Activated T-helper 2 cell treated with anti-CD3 and anti-CD28 coated beads, Interferon-gamma antibody, Interleukin-2, Interleukin-4, amounts not matched to agents 10 μg/mL and 5 μg/mL and 100 μg/mL, durations not matched to agents 14 hours and 24 hours and 36 hours (primary cell): ENCODE results near the gene STAG3. TPM values are rescaled to one million over a fixed set of nuclear protein-coding genes. Genes with fewer than 3 reads are reported as not detected.
A peak's percentile ranks its signal among the peaks of the same experiment; 100 is the strongest.
"Not testable (repeated sequence)": the region's sequence is repeated elsewhere in the genome, so short reads cannot be mapped to it uniquely, and the experiment has no call there.

Experiments used
- DNase-seq: peaks from one replicate; pipeline ENCODE4 v3.0.0; 2021; ENCODE audit warnings: low spot score
- H3K27ac Mint-ChIP-seq: one replicate; pipeline ENCODE4 v1.8.0; 2021; ENCODE audit warnings: mixed read lengths
- H3K27me3 Mint-ChIP-seq: one replicate; pipeline ENCODE4 v1.8.0; 2021; ENCODE audit warnings: low read depth, mixed read lengths
- H3K36me3 Mint-ChIP-seq: one replicate; pipeline ENCODE4 v1.8.0; 2021; ENCODE audit warnings: low read depth, mixed read lengths
- H3K4me1 Mint-ChIP-seq: one replicate; pipeline ENCODE4 v1.8.0; 2021; ENCODE audit warnings: low read depth, mixed read lengths
- H3K4me3 Mint-ChIP-seq: one replicate; pipeline ENCODE4 v1.8.0; 2021; ENCODE audit warnings: low read depth, mild to moderate bottlenecking, moderate library complexity, mixed read lengths
- H3K9me3 Mint-ChIP-seq: one replicate; pipeline ENCODE4 v1.8.0; 2021; ENCODE audit warnings: mixed read lengths
- intact Hi-C: fragments of 100-400 bp; cut with micrococcal nuclease; formaldehyde crosslinking; loops from one replicate; pipeline ENCODE4 v1.15.1; 2023
- total RNA-seq: library from RNA; stranded (reverse); gene quantifications from 2 replicates; pipeline ENCODE4 v1.2.3, GENCODE V29; 2022

Gene STAG3
- total RNA-seq, 1 donor from 2014 or later, result 22.3 TPM

- no peaks in the 10 kb centered on the region for H3K9me3 Mint-ChIP-seq
- peaks cover 6% of the 10 kb centered on the region for H3K27me3 Mint-ChIP-seq
- peaks cover 53% of the 10 kb centered on the region for H3K4me1 Mint-ChIP-seq
- DNase-seq, result no peak
- H3K36me3 Mint-ChIP-seq, result peaks cover 8% of the 10 kb centered on the region
- no peak overlapping the region for H3K27ac Mint-ChIP-seq
- H3K4me3 Mint-ChIP-seq, result peak overlapping the region; percentile 73
- intact Hi-C loops, result no loop called here
These were observed 7.4 kb upstream of the STAG3 start for GRCh38 chr7:100170101-100170897.

DNA sequence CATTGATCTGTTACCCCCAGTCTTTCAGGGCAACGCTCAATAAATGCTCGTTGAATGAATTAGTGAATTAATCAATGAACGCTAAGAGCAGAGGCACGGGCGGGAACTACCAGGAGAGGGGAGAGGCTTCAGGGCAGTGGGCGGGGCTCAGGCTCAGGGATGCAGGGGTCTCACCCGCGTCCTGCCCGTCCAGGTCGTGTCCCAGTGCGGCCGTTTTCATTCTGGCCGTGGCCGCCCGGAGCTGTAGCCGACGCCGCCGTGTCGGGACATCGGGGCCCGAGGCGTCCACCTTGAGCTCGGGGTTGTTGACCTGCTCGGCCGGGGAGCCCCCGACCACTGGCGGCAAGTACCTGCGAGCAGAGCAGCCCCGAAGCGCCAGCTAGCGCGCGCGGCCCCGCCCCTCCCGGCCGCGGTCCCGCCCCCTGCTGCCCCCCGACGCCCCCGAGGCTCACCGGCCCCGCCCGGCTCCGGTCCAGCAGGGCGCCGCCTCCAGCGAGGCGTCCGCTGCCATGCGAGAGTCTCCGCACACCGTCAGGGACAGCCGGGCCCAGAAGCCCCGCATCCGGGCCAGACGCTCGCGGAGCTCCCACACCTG, 6.5 kb upstream of the STAG3 start:
- no peak for DNase-seq
- intact Hi-C loops, result no loop called here
- Mint-ChIP-seq H3K27ac (no peak overlapping the region), H3K4me3 (peak overlapping the region; percentile 38), H3K9me3 (no peaks in the 10 kb centered on the region), H3K27me3 (peaks cover 8% of the 10 kb centered on the region), H3K36me3 (peaks cover 8% of the 10 kb centered on the region), H3K4me1 (peaks cover 52% of the 10 kb centered on the region)

DNA sequence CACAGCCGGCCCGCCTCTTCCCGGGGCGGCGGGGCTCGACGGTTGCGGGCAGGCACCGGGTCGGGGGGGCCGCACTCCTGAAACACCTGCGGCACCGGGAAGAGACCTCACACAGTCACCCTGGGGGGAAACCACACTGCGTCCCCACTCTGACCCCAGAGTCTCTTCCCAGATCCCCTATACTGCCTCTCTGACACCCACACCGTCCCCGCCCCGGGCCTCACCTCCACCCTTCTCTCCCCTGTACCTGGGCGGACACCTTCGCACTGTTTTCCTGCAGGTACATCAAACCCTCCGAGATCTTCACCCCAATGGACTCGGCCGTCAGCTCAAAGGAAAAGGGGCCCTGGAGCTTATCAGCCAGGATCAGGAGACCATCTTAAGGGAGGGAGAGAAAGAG, 5.9 kb upstream of the STAG3 start:
- DNase-seq, result no peak
- intact Hi-C loops, result no loop called here
- Mint-ChIP-seq H3K4me1 (peaks cover 50% of the 10 kb centered on the region), H3K36me3 (peaks cover 8% of the 10 kb centered on the region), H3K4me3 (peak overlapping the region; percentile 69), H3K27ac (no peak overlapping the region), H3K9me3 (no peaks in the 10 kb centered on the region), H3K27me3 (peaks cover 8% of the 10 kb centered on the region)

DNA sequence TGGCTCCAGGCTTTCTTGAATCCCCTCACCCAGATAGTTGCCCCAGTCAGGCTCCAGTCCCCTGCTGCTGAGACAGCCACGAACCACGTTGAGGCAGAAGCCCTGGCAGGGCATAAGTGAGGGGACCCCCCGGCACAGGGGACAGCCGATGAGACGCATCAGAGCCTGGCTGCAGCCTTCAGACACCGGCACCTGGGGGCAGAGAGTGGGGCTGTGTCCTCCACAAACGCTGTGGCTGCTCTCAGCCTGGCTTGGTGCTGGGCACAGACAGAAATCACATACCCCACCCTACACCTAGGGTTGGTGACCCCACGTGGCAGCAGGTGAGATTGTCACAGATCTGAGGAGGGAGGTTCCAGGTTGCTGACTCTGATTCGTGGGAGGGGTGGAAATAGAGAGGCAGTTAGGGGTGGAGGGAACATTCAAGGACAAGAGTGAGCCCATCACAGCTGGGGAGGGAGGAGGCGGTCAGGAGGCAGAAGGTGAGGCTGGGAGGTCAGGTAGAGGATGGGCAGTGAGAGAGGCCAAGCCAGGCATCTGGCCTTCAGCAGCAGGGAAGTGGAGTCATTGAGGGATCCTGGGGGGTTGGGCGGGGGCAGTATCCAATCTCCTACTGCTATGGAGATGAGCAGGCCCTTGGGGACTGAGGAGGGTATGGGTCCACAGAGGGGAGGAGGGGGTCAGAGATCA, 3.8 kb upstream of the STAG3 start:
- Mint-ChIP-seq H3K9me3 (no peaks in the 10 kb centered on the region), H3K36me3 (peaks cover 8% of the 10 kb centered on the region), H3K4me3 (no peak overlapping the region), H3K27me3 (peaks cover 8% of the 10 kb centered on the region), H3K4me1 (peaks cover 31% of the 10 kb centered on the region), H3K27ac (no peak overlapping the region)
- DNase-seq, result no peak
- intact Hi-C loops, result no loop called here

DNA sequence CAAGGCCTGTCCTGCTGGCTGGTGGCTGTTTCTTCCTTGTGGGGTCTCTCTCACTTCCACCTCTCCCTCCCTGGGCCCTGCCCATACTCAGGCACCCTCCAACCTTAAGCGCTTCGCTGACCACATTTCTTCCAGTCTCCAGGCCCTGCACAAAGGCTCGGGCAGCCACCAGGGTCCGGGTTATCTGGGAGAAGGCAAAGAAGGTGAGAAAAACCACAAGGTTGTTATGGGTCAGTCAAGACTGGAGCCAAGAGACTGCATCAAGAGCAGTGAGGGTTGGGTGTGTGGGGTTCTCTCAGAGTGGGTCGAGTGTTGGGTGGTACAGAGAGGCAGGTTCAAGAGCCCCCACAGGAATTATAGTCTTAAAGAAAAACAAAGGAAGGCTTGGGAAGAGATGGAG, 3.1 kb upstream of the STAG3 start:
- Mint-ChIP-seq H3K9me3 (no peaks in the 10 kb centered on the region), H3K27ac (no peak overlapping the region), H3K4me3 (no peak overlapping the region), H3K4me1 (peaks cover 27% of the 10 kb centered on the region), H3K36me3 (peaks cover 8% of the 10 kb centered on the region), H3K27me3 (peaks cover 8% of the 10 kb centered on the region)
- intact Hi-C loops, result no loop called here
- DNase-seq, result no peak

DNA sequence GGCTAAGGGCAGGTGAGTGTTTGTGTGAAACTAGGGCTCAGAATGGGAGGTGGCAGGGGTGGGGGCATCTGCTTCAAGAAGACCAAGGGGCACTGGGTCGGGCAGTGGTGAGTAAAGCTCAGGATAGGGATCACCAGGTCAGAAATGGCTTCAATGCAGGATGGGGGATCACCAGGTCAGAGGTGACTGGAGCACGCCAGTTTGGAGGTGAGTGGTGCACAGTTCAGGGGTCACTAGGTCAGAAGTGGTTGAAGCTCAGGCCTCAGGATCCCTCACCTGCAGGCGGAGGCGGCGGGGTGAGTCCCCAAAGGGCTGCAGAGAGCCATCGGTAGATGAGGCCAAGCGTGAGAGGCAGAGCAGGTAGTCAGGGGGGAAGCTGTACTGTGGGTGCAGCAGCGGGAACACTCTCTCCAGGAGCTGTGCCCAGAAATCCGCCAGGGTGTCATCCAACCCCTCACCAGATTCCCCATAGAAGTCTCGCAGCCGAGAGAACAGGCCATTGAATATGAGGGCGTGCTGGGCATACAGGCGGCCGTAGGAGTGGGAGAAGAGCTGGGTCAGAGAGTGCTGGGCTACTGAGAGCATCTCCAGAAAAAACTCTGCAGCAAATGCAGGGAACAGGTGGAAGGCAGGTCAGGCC, 2.3 kb upstream of the STAG3 start:
- no peak overlapping the region for H3K27ac Mint-ChIP-seq
- H3K36me3 Mint-ChIP-seq, result peaks cover 10% of the 10 kb centered on the region
- H3K4me3 Mint-ChIP-seq, result peak overlapping the region; percentile 71
- DNase-seq, result no peak
- H3K4me1 Mint-ChIP-seq, result peaks cover 24% of the 10 kb centered on the region
- intact Hi-C loops, result no loop called here
- peaks cover 7% of the 10 kb centered on the region for H3K27me3 Mint-ChIP-seq
- H3K9me3 Mint-ChIP-seq, result peaks cover 2% of the 10 kb centered on the region

DNA sequence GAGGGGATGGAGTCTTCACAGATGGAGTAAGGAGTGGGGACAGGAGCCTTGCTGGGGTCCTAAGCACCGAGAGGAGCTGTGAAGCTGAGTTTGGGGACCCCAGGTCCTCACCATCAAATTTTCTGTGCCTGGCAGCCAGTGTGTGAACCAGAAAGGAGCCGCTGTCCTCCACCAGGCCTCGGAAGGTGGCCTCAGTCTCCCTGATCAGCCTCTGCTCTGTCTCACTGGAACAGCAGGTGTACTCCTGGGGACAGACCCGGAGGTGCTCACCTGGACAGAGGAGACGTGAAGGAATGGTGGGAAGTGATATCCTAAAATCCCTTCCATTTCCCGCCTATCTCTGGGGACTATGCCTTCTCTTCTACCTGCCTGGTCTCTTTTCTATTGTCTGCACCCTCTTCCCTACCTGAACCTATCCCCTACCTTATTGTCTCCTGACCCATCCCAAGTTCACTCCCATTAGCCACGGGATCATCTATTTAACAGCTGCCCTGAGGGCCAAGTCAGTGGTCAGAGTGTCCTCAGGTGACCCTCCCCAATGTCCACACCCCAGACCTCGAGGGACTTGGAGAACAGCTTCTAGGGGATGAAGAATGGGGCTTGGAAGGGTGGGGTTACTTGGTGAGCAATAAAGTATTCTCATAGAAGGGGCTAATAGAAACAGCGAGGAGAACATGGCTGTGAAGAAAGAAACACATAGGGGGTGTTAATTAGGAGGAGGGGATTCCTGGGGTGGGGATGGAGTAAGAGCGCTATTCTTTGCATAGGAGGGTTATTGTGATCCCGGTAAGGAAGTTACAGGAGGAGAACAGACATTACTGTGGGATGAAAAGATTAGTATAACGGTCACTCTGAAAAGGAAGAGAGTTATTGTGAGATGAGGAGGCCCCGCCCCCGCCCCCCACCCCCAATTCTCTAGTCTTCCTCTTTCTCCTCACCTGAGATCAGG, 1.3 kb upstream of the STAG3 start:
- H3K36me3 Mint-ChIP-seq, result peaks cover 12% of the 10 kb centered on the region
- intact Hi-C loops, result loop anchor here (1.0 kb wide), 1 partner anchor 33 kb away; no protein-coding TSS in a partner anchor
- peaks cover 5% of the 10 kb centered on the region for H3K9me3 Mint-ChIP-seq
- no peak for DNase-seq
- H3K27ac Mint-ChIP-seq, result no peak overlapping the region
- peak overlapping the region; percentile 82 for H3K4me3 Mint-ChIP-seq
- peaks cover 28% of the 10 kb centered on the region for H3K4me1 Mint-ChIP-seq
- peaks cover 4% of the 10 kb centered on the region for H3K27me3 Mint-ChIP-seq

DNA sequence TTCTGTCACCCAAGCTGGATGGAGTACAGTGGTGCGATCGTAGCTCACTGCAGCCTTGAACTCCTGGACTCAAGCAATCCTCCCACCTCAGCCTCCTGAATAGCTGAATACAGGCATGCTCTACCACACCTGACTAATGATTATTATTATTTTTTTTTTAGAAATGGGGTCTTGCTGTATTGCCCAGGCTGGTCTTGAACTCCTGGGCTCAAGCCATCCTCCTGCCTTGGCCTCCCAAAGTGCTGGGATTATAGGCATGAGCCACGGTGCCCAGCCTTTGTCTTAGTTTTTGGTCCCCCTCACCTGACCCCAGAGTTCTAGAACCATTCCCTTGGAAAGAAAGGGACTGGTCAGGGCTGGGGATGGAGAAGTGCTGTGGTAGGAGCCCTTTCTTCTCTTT, 2.4 kb downstream of the STAG3 start:
- H3K4me1 Mint-ChIP-seq, result peaks cover 41% of the 10 kb centered on the region
- H3K9me3 Mint-ChIP-seq, H3K27me3 Mint-ChIP-seq, intact Hi-C loops, DNase-seq: not testable (repeated sequence)
- H3K36me3 Mint-ChIP-seq, result peaks cover 14% of the 10 kb centered on the region
- peak overlapping the region; percentile 48 for H3K4me3 Mint-ChIP-seq
- peak overlapping the region; percentile 77 for H3K27ac Mint-ChIP-seq

- DNase-seq, H3K9me3 Mint-ChIP-seq, H3K27ac Mint-ChIP-seq, intact Hi-C loops, H3K4me3 Mint-ChIP-seq, H3K27me3 Mint-ChIP-seq: not testable (repeated sequence)
- Mint-ChIP-seq H3K4me1 (peaks cover 29% of the 10 kb centered on the region), H3K36me3 (peaks cover 14% of the 10 kb centered on the region)
These were observed 4.9 kb downstream of the STAG3 start for GRCh38 chr7:100182616-100183015.

DNA sequence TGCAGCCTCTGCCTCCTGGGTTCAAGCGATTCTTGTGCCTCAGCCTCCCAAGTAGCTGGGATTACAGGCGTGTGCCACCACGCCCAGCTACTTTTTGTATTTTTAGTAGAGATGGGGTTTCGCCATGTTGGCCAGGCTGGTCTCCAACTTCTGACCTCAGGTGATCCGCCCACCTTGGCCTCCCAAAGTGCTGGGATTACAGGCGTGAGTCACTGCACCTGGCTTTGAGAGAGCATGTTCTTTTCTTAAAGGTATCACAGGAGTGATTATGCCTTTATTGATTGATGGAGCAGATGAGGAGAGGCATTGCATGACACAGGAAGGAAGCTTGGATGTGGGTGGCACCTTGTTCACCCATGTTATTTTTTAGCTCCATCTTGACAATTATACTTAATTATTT, 5.4 kb downstream of the STAG3 start:
- intact Hi-C loops, H3K9me3 Mint-ChIP-seq, H3K27ac Mint-ChIP-seq, H3K4me3 Mint-ChIP-seq, DNase-seq, H3K27me3 Mint-ChIP-seq: not testable (repeated sequence)
- peaks cover 29% of the 10 kb centered on the region for H3K4me1 Mint-ChIP-seq
- H3K36me3 Mint-ChIP-seq, result peaks cover 14% of the 10 kb centered on the region

DNA sequence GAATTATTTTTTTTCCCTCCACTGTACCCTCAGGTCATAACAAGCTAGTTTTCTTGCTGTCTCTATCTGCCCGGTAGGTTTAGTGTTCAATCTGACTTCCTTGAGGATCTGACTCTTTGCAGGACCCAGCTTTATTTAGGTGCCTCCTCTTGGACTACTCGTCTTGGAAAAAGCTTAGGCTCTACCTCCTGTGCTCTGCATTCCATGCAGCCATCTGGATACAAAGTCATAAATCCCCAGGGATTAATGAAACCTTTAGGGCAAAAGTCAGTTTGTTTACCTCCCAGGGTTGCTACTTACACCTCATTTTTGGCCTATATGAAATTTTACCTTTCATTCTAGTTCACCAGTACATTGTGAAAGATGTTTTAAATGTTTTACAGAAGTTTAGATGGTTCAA, 8.0 kb downstream of the STAG3 start:
- H3K27ac Mint-ChIP-seq, result no peak overlapping the region
- peaks cover 30% of the 10 kb centered on the region for H3K4me1 Mint-ChIP-seq
- H3K4me3 Mint-ChIP-seq, result no peak overlapping the region
- no peaks in the 10 kb centered on the region for H3K9me3 Mint-ChIP-seq
- peaks cover 18% of the 10 kb centered on the region for H3K36me3 Mint-ChIP-seq
- no peak for DNase-seq
- intact Hi-C loops, result no loop called here
- H3K27me3 Mint-ChIP-seq, result no peaks in the 10 kb centered on the region

DNA sequence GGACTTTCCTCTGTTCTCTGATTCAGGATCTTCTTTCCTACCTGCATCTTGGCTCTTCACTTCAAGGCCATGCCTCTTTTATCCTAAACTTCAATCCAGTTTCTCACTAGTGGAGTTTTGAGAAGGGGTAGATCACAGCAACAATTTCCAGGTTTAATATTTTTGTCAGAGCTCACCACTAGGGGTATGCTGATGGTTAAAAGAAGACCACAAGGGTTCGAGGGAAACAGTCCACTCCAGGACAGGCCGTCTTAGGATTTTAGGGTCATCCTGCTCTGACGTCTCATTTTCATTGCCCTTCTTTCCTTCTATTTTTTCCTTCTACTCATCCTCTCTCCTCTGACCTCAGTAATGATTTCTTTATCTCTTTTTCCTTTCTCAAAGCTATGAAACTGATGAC, 11.3 kb downstream of the STAG3 start:
- DNase-seq, result no peak
- Mint-ChIP-seq H3K36me3 (peaks cover 11% of the 10 kb centered on the region), H3K27ac (no peak overlapping the region), H3K4me1 (peaks cover 21% of the 10 kb centered on the region), H3K27me3 (no peaks in the 10 kb centered on the region), H3K4me3 (no peak overlapping the region), H3K9me3 (no peaks in the 10 kb centered on the region)
- intact Hi-C loops, result no loop called here
